ENCODE data around the gene BAHD1. TPM values are rescaled to one million over a fixed set of nuclear protein-coding genes. Genes with fewer than 3 reads are reported as not detected.
A peak's percentile ranks its signal among the peaks of the same experiment; 100 is the strongest.

Gene BAHD1
- total RNA-seq, 1 donor from 2014 or later: 10.6 TPM

GRCh38 chr15:40435710-40436089 lies 5.1 kb upstream of the BAHD1 start:
- H3K4me1 ChIP-seq: peaks cover 13 to 19% of the 10 kb centered on the region in 2 donors
- intact Hi-C loops (cut with DNase I): no loop called here
- DNase-seq (ENCODE audit: low spot score in 2 of 2): no peak
- H3K27ac ChIP-seq: no peak overlapping the region
- H3K9me3 ChIP-seq: no peaks in the 10 kb centered on the region
- TF ChIP-seq, protein P1, sequence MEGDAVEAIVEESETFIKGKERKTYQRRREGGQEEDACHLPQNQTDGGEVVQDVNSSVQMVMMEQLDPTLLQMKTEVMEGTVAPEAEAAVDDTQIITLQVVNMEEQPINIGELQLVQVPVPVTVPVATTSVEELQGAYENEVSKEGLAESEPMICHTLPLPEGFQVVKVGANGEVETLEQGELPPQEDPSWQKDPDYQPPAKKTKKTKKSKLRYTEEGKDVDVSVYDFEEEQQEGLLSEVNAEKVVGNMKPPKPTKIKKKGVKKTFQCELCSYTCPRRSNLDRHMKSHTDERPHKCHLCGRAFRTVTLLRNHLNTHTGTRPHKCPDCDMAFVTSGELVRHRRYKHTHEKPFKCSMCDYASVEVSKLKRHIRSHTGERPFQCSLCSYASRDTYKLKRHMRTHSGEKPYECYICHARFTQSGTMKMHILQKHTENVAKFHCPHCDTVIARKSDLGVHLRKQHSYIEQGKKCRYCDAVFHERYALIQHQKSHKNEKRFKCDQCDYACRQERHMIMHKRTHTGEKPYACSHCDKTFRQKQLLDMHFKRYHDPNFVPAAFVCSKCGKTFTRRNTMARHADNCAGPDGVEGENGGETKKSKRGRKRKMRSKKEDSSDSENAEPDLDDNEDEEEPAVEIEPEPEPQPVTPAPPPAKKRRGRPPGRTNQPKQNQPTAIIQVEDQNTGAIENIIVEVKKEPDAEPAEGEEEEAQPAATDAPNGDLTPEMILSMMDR (IDR thresholded peaks at IDR 0.05): no peak
- H3K27me3 ChIP-seq: peaks cover 13% of the 10 kb centered on the region
- no peaks in the 10 kb centered on the region for H3K36me3 ChIP-seq
- peak overlapping the region; percentile 38 to 63 for H3K4me3 ChIP-seq

GRCh38 chr15:40436116-40436891 lies 4.4 kb upstream of the BAHD1 start:
- DNase-seq (ENCODE audit: low spot score in 2 of 2): no peak
- Histone ChIP-seq H3K4me3 (peak overlapping the region; percentile 38 to 63), H3K4me1 (peaks cover 13 to 19% of the 10 kb centered on the region in 2 donors), H3K9me3 (no peaks in the 10 kb centered on the region), H3K27ac (no peak overlapping the region), H3K36me3 (no peaks in the 10 kb centered on the region), H3K27me3 (peaks cover 13% of the 10 kb centered on the region)
- TF ChIP-seq, protein P1 (IDR thresholded peaks at IDR 0.05): no peak
- intact Hi-C loops (cut with DNase I): no loop called here

DNA sequence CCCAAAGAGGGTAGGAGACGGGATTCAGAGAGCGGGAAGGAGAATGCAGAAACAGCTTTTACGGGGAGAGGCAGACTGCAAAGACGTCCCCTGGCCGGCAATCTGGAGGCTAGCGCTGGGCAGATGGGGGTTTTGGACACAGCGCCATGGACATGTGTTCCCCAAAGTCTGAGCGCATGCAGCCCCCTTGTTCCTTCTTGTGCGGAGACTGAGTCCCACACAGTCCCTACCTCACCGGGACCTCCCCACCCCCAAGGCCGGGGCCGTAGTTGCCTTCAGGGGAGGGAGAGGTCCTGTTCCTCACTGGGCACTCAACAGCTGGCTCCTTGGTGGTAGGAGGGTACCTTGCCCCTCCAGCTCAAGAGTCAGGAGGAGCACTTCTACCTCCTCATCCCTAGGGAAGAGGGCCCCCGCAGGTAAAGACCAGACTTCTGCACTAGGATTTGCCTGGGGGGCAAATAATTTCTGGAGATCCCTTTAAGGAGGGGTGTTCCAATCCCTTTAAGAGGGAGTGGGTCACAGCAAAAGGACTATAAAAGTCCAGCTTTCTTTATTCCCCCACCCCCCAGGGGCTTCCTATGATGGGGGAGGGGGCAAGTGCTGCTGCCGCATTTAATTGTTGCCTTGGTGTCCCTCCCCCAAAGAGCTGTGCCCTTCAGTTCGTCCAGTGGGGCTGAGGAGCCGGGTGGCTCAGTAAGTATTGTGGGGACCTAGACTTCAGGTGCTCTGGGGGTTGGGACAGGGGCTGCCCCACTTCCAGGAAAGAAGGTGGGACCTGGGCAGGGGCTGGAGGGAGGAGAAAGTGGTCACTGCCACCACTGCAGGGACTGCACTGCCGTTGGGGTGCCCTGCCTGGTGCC lies 3.6 kb upstream of the BAHD1 start:
- TF ChIP-seq, protein P1 (IDR thresholded peaks at IDR 0.05): no peak
- peak overlapping the region; percentile 38 to 63 for H3K4me3 ChIP-seq

DNA sequence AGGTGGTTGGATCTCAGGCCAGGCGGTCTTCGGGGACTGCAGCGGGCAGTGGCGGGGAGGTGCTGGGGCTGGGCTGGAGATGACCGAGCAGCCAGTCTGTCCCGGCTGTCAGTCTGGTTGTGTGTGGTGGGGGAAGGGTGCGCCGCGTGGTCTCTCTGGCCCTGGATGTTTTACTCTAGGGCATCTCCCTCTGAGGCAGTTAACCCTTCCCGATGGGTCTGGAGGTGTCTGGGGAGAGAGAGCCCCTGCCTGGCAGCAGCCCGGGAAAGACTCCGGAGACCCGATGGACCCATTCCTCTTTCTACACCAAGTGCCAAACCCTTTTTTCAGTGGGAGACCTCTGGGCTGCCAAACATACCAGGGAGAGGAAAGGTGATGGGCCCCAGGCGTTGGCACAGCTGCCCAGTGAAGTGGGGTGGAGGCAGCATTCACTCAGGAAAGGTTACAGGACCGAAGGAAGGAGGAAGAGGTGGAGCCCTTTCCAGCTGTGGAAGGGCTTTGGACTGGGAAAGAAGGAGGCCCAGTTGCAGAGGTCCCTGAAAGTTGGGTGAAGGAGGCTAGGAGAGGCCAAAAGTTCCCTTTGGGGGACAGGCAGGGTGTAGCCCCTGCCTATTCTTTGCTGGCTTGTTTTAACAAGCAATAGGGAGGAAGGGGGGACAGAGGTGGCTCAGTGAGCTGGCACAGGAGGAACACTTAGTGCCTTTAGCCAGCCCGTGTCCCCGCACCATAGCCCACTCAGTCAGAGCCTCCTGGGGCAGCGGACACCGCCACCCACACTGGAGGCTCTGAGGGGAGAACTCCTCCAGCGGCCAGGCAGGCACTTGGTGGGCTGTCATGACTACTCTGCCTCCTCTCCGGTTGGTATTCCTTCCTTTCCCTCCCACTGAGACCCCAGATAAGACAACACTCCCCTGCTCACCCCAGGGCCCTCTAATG lies 2.7 kb upstream of the BAHD1 start:
- H3K36me3 ChIP-seq: no peaks in the 10 kb centered on the region
- no peak for DNase-seq (ENCODE audit: low spot score in 2 of 2)
- no peak overlapping the region for H3K4me3 ChIP-seq
- TF ChIP-seq, protein P1 (IDR thresholded peaks at IDR 0.05): no peak
- peaks cover 13% of the 10 kb centered on the region for H3K27me3 ChIP-seq
- no peak overlapping the region for H3K27ac ChIP-seq
- intact Hi-C loops (cut with DNase I): no loop called here
- H3K9me3 ChIP-seq: no peaks in the 10 kb centered on the region
- H3K4me1 ChIP-seq: peaks cover 13 to 26% of the 10 kb centered on the region in 2 donors

More for the DNA sequence above, 3.6 kb upstream of the BAHD1 start:
- intact Hi-C loops (cut with DNase I): no loop called here
- Histone ChIP-seq H3K27ac (no peak overlapping the region), H3K9me3 (no peaks in the 10 kb centered on the region), H3K27me3 (peaks cover 13% of the 10 kb centered on the region), H3K36me3 (no peaks in the 10 kb centered on the region), H3K4me1 (peaks cover 13 to 19% of the 10 kb centered on the region in 2 donors)
- DNase-seq (ENCODE audit: low spot score in 2 of 2): no peak

DNA sequence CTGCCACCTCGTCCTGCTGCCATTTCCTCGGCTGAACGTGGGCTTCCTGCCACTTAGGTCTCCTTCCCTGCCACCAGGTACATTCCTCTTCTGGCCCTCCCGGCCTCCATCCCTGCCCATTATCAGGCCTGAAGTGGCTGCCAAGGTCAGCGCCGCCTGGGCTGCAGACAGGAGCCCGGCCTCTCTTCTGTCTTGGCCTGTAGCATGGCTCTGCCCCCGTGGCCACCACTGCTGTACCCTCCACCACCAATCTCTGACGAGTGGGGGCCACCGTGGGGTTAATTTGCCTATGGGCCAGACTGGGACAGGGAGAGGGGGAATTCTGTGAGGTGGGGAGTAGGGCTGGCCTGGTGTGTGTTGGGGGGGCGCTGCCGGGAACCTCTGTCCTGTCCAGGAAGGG lies 2.0 kb upstream of the BAHD1 start:
- no peaks in the 10 kb centered on the region for H3K36me3 ChIP-seq
- no peak for DNase-seq (ENCODE audit: low spot score in 2 of 2)
- H3K4me3 ChIP-seq: no peak overlapping the region
- peaks cover 13 to 29% of the 10 kb centered on the region in 2 donors for H3K4me1 ChIP-seq
- H3K9me3 ChIP-seq: no peaks in the 10 kb centered on the region
- H3K27me3 ChIP-seq: peaks cover 13% of the 10 kb centered on the region
- intact Hi-C loops (cut with DNase I): no loop called here
- TF ChIP-seq, protein P1 (IDR thresholded peaks at IDR 0.05): no peak
- H3K27ac ChIP-seq: no peak overlapping the region
